ENCODE measurements around the gene MC3R.
A peak's percentile ranks its signal among the peaks of the same experiment; 100 is the strongest.

MC3R gene

DNA sequence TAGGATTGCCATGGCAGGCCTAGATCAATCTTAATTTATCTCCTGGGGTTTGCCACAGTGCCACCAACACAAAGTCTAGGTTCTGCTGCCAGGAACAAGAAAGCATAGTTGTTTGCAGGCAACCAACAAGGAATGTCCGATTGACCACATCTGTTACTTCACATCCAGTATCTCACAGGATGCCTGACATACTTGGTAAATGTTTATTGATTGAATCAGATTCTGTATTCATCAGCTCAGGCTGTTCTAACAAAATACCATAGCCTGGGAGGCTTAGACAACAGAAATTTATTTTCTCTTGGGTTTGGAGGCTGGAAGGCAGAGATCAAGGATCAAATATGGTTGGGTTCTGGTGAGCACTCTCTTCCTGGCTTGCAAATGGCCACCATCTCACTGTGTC lies 26.3 kb upstream of the MC3R start:
- ChIA-PET POLR2A (ENCODE audit: low non-redundant PET) (no interaction called here), CTCF (no interaction called here)
- H3K27ac ChIP-seq, result peak overlapping the region; percentile 74; the same call in 1 of the 2 replicates
- TF ChIP-seq, protein P1, sequence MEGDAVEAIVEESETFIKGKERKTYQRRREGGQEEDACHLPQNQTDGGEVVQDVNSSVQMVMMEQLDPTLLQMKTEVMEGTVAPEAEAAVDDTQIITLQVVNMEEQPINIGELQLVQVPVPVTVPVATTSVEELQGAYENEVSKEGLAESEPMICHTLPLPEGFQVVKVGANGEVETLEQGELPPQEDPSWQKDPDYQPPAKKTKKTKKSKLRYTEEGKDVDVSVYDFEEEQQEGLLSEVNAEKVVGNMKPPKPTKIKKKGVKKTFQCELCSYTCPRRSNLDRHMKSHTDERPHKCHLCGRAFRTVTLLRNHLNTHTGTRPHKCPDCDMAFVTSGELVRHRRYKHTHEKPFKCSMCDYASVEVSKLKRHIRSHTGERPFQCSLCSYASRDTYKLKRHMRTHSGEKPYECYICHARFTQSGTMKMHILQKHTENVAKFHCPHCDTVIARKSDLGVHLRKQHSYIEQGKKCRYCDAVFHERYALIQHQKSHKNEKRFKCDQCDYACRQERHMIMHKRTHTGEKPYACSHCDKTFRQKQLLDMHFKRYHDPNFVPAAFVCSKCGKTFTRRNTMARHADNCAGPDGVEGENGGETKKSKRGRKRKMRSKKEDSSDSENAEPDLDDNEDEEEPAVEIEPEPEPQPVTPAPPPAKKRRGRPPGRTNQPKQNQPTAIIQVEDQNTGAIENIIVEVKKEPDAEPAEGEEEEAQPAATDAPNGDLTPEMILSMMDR (conservative IDR thresholded peaks at IDR 0.05; ENCODE audit: low read depth), result no peak
- peak; percentile 36 for DNase-seq (ENCODE audit: low spot score)

GRCh38 chr20:56222945-56223344 lies 25.6 kb upstream of the MC3R start:
- TF ChIP-seq, protein P1 (conservative IDR thresholded peaks at IDR 0.05; ENCODE audit: low read depth), result no peak
- CTCF ChIA-PET, result no interaction called here
- H3K27ac ChIP-seq, result peak overlapping the region; percentile 72
- DNase-seq (ENCODE audit: low spot score), result peak; percentile 49
- POLR2A ChIA-PET (ENCODE audit: low non-redundant PET), result no interaction called here

DNA sequence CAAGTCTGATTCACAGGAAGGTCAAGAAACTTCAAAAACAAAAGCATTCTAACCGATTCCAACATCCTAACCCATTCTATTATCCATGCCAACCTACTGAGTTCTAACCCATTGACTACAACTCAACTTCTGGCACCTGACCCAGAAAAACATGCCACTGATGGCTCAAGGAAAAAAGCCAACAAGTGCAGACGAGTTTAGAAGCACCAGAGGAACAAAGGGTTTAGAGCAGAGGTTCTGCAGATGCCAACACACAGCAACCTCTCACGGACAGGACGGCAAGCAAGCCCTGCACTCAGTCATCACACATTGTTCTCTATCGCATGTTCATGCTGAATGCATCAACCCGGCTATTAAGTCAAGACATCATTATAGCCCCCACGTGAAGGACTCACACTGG lies 25.2 kb upstream of the MC3R start:
- DNase-seq (ENCODE audit: low spot score), result peak; percentile 49
- H3K27ac ChIP-seq, result peak overlapping the region; percentile 72
- POLR2A ChIA-PET (ENCODE audit: low non-redundant PET), result no interaction called here
- TF ChIP-seq, protein P1 (conservative IDR thresholded peaks at IDR 0.05; ENCODE audit: low read depth), result no peak
- CTCF ChIA-PET, result no interaction called here

DNA sequence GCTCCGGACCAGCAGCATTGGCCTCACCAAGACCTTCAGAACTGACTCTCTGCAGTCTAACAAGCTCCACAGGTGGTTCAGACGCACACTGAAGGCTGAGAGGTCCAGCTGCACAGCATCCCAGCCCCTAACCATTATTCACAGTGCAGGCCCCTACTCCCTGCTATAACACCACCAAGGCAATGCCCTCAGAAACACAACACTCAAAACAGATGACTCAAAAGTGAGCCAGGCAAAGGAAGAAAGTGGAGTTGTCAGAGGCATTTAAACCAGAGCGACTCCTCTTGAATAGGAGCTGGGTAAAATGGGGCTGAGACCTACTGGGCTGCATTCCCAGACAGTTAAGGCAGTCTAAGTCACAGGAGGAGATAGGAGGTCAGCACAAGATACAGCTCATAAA lies 20.5 kb upstream of the MC3R start:
- TF ChIP-seq, protein P1 (conservative IDR thresholded peaks at IDR 0.05; ENCODE audit: low read depth), result no peak
- POLR2A ChIA-PET (ENCODE audit: low non-redundant PET), result no interaction called here
- CTCF ChIA-PET, result interaction anchor here (0.6 to 1.5 kb wide), 3 partner anchors 20 to 1354 kb away, joined by 3 to 4 read pairs (median 3); partner anchors contain the start of gene MC3R
- H3K27ac ChIP-seq, result peak overlapping the region; percentile 12; the same call in 1 of the 2 replicates
- DNase-seq (ENCODE audit: low spot score), result no peak

- H3K27ac ChIP-seq, result peak overlapping the region; percentile 35; the same call in 1 of the 2 replicates
- ChIA-PET POLR2A (ENCODE audit: low non-redundant PET) (no interaction called here), CTCF (interaction anchor here (0.6 kb wide), 1 partner anchor 87 kb away, joined by 4 read pairs; no protein-coding TSS in a partner anchor)
- TF ChIP-seq, protein P1 (conservative IDR thresholded peaks at IDR 0.05; ENCODE audit: low read depth), result no peak
- DNase-seq (ENCODE audit: low spot score), result peak; percentile 42
Observed at GRCh38 chr20:56229812-56230211, 18.7 kb upstream of the MC3R start.

GRCh38 chr20:56234110-56234509 lies 14.4 kb upstream of the MC3R start:
- no peak for DNase-seq (ENCODE audit: low spot score)
- ChIA-PET CTCF (interaction anchor here (0.6 to 1.3 kb wide), 2 partner anchors 14 to 16 kb away, joined by 3 read pairs; partner anchors contain the start of gene MC3R), POLR2A (ENCODE audit: low non-redundant PET) (no interaction called here)
- TF ChIP-seq, protein P1 (conservative IDR thresholded peaks at IDR 0.05; ENCODE audit: low read depth), result no peak
- no peak overlapping the region for H3K27ac ChIP-seq

Data from RWPE1 (cell line).